GM18873 (cell line): ENCODE measurements around the gene NOP14.
"Not testable (repeated sequence)": the region's sequence is repeated elsewhere in the genome, so short reads cannot be mapped to it uniquely, and the experiment has no call there.

Experiments used
- ATAC-seq: cut with Tn5 transposase; IDR thresholded peaks from one replicate; pipeline ENCODE4 v1.9.1; 2021; ENCODE audit warnings: mild to moderate bottlenecking, moderate library complexity, moderate number of reproducible peaks; ENCODE audit not compliant: unreplicated experiment, low FRiP score

NOP14 gene

GRCh38 chr4:2963175-2963965 lies at the start of gene NOP14, which contains the start of gene GRK4:
NOP14 (minus strand) TSS chr4:2963406; CDS start chr4:2963319, 87 bp downstream.
GRK4 (plus strand) TSS chr4:2963571; CDS start chr4:2964071, 500 bp downstream.
- ATAC-seq: peak; percentile 82

GRCh38 chr4:3011456-3012220 lies 48.4 kb upstream of the NOP14 start:
- ATAC-seq: no peak

GRCh38 chr4:3010998-3011397 lies 47.8 kb upstream of the NOP14 start:
- ATAC-seq: no peak

GRCh38 chr4:3010577-3010976 lies 47.4 kb upstream of the NOP14 start:
- no peak for ATAC-seq

GRCh38 chr4:3009422-3009821 lies 46.2 kb upstream of the NOP14 start:
- no peak for ATAC-seq

GRCh38 chr4:3007724-3008123 lies 44.5 kb upstream of the NOP14 start:
- no peak for ATAC-seq

GRCh38 chr4:2996415-2996814 lies 33.2 kb upstream of the NOP14 start:
- no peak for ATAC-seq

GRCh38 chr4:2995546-2996265 lies 32.5 kb upstream of the NOP14 start:
- no peak for ATAC-seq

GRCh38 chr4:2994917-2995316 lies 31.7 kb upstream of the NOP14 start:
- no peak for ATAC-seq

- no peak for ATAC-seq
These were observed 28.0 kb upstream of the NOP14 start for GRCh38 chr4:2991243-2991642.

- not testable (repeated sequence) for ATAC-seq
These were observed 20.5 kb upstream of the NOP14 start for GRCh38 chr4:2983715-2984114.

GRCh38 chr4:2982012-2982411 lies 18.8 kb upstream of the NOP14 start:
- ATAC-seq: no peak

GRCh38 chr4:2981256-2981819 lies 18.1 kb upstream of the NOP14 start:
- no peak for ATAC-seq

- no peak for ATAC-seq
These were observed 14.2 kb upstream of the NOP14 start for GRCh38 chr4:2977211-2978088.

GRCh38 chr4:2971275-2971674 lies 8.1 kb upstream of the NOP14 start:
- ATAC-seq: no peak

GRCh38 chr4:2968381-2968780 lies 5.2 kb upstream of the NOP14 start:
- ATAC-seq: no peak

- ATAC-seq: no peak
These were observed 2.1 kb upstream of the NOP14 start for GRCh38 chr4:2965262-2965661.

GRCh38 chr4:2964706-2965258 lies 1.6 kb upstream of the NOP14 start:
- ATAC-seq: no peak

GRCh38 chr4:2963966-2964471 lies 813 bp upstream of the NOP14 start:
- ATAC-seq: no peak
